Stimulated activated effector memory CD8-positive, alpha-beta T cell treated with anti-CD3 and anti-CD28 coated beads, Interleukin-12 subunit alpha, Interleukin-12 subunit beta, amount 100 ng/mL, for 72 hours (primary cell): ENCODE results near the gene MID1.

Source experiments
- ATAC-seq: fragments of 150-1000 bp; cut with Tn5 transposase; 2 replicates; pipeline ENCODE4 v1.10.0; 2021
- DNase-seq, 2 donors: peaks; one replicate each; pipeline ENCODE4 v3.0.0; 2021 to 2022; ENCODE audit warnings: low spot score in 2 of 2
- H3K27ac Mint-ChIP-seq: one replicate; pipeline ENCODE4 v1.8.0; 2022; ENCODE audit warnings: mild to moderate bottlenecking, mixed read lengths
- H3K36me3 Mint-ChIP-seq: one replicate; pipeline ENCODE4 v1.8.0; 2022; ENCODE audit warnings: mild to moderate bottlenecking, mixed read lengths
- H3K4me1 Mint-ChIP-seq: one replicate; pipeline ENCODE4 v1.8.0; 2022; ENCODE audit warnings: mixed read lengths
- H3K4me3 Mint-ChIP-seq: one replicate; pipeline ENCODE4 v1.8.0; 2022; ENCODE audit warnings: mild to moderate bottlenecking, mixed read lengths
- H3K9me3 Mint-ChIP-seq: one replicate; pipeline ENCODE4 v1.8.0; 2022; ENCODE audit warnings: mixed read lengths

Gene MID1

DNA sequence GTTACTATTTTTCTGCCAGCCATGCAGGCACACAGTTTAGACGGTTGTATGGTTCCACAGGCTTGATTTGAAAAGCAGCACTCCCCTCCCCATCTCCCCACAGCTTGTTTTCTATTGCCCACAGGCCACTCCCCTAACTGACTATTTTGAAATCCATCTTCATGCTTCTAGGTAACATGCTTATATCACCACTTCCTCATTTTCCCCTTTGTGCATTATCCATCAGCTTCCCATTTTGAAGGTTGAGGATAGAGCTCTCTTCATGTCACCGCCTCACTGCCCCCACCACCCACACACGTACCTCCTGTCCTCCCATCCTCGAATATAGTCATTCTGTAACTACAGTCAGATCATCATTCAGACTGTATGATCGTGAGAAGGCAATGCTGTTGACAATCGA lies 224.7 kb downstream of the MID1 start:
- ATAC-seq: no peak
- H3K27ac Mint-ChIP-seq: no peak overlapping the region

More for the DNA sequence above, 224.7 kb downstream of the MID1 start:
- Mint-ChIP-seq H3K9me3 (no peaks in the 10 kb centered on the region), H3K4me3 (no peak overlapping the region), H3K36me3 (no peaks in the 10 kb centered on the region), H3K4me1 (no peaks in the 10 kb centered on the region)
- no peak for DNase-seq
